ENCODE data around the gene TTC7B.

TTC7B gene

DNA sequence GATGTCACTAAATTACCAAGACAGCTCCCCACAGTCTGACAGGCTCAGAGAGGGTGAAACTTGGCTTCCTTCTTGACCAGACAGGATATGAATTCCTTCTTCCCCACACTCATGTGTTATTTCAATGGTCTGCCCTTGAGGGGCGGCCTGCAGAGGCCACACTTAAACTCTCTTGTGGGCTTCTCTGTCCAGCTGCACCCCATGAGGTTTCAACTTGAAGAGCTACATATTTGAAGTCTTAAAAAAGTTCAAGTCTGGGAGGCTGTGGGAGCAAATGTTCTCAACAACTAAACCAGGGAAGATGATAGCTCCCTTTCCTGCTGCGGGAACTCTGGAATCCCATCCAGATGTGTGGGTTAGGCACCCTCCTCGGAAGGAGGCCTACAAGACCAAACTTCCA is 98.3 kb downstream of the TTC7B start:
- H2AFZ ChIP-seq (ENCODE audit: low read depth) = no peak overlapping the region
- H4K20me1 ChIP-seq (ENCODE audit: insufficient read depth) = no peaks in the 10 kb centered on the region
- no peaks in the 10 kb centered on the region for H3K27me3 ChIP-seq (ENCODE audit: insufficient read depth, low read depth)
- H3K4me2 ChIP-seq = no peak overlapping the region
- no peaks in the 10 kb centered on the region for H3K36me3 ChIP-seq (ENCODE audit: insufficient read depth)
- no peak overlapping the region for H3K9ac ChIP-seq
- H3K4me3 ChIP-seq (IDR thresholded peaks at IDR 0.05; ENCODE audit: insufficient read depth, low read depth, low read length) = no peak overlapping the region
- no peaks in the 10 kb centered on the region for H3K4me1 ChIP-seq (ENCODE audit: low read depth, poor library complexity, severe bottlenecking)
- TF ChIP-seq, protein P1, sequence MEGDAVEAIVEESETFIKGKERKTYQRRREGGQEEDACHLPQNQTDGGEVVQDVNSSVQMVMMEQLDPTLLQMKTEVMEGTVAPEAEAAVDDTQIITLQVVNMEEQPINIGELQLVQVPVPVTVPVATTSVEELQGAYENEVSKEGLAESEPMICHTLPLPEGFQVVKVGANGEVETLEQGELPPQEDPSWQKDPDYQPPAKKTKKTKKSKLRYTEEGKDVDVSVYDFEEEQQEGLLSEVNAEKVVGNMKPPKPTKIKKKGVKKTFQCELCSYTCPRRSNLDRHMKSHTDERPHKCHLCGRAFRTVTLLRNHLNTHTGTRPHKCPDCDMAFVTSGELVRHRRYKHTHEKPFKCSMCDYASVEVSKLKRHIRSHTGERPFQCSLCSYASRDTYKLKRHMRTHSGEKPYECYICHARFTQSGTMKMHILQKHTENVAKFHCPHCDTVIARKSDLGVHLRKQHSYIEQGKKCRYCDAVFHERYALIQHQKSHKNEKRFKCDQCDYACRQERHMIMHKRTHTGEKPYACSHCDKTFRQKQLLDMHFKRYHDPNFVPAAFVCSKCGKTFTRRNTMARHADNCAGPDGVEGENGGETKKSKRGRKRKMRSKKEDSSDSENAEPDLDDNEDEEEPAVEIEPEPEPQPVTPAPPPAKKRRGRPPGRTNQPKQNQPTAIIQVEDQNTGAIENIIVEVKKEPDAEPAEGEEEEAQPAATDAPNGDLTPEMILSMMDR (conservative IDR thresholded peaks at IDR 0.05; ENCODE audit: low read depth, low read length) = no peak
- H3K79me2 ChIP-seq (ENCODE audit: insufficient read depth, low read depth) = no peaks in the 10 kb centered on the region
- no peak overlapping the region for H3K27ac ChIP-seq

- TF ChIP-seq, protein P1 (conservative IDR thresholded peaks at IDR 0.05; ENCODE audit: low read depth, low read length) = no peak
- H4K20me1 ChIP-seq (ENCODE audit: insufficient read depth) = no peaks in the 10 kb centered on the region
- no peak overlapping the region for H2AFZ ChIP-seq (ENCODE audit: low read depth)
- no peak overlapping the region for H3K4me3 ChIP-seq (IDR thresholded peaks at IDR 0.05; ENCODE audit: insufficient read depth, low read depth, low read length)
- H3K9ac ChIP-seq = no peak overlapping the region
- no peak overlapping the region for H3K27ac ChIP-seq
- no peaks in the 10 kb centered on the region for H3K27me3 ChIP-seq (ENCODE audit: insufficient read depth, low read depth)
- no peaks in the 10 kb centered on the region for H3K79me2 ChIP-seq (ENCODE audit: insufficient read depth, low read depth)
- H3K4me1 ChIP-seq (ENCODE audit: low read depth, poor library complexity, severe bottlenecking) = no peaks in the 10 kb centered on the region
- no peaks in the 10 kb centered on the region for H3K36me3 ChIP-seq (ENCODE audit: insufficient read depth)
- no peak overlapping the region for H3K4me2 ChIP-seq
Measured at GRCh38 chr14:90715993-90716392, 100.2 kb downstream of the TTC7B start.

- Histone ChIP-seq H3K9ac (no peak overlapping the region), H3K79me2 (ENCODE audit: insufficient read depth, low read depth) (no peaks in the 10 kb centered on the region), H3K36me3 (ENCODE audit: insufficient read depth) (no peaks in the 10 kb centered on the region), H3K27ac (no peak overlapping the region), H3K4me2 (no peak overlapping the region), H2AFZ (ENCODE audit: low read depth) (no peak overlapping the region), H3K4me1 (ENCODE audit: low read depth, poor library complexity, severe bottlenecking) (no peaks in the 10 kb centered on the region), H4K20me1 (ENCODE audit: insufficient read depth) (no peaks in the 10 kb centered on the region), H3K27me3 (ENCODE audit: insufficient read depth, low read depth) (no peaks in the 10 kb centered on the region), H3K4me3 (IDR thresholded peaks at IDR 0.05; ENCODE audit: insufficient read depth, low read depth, low read length) (no peak overlapping the region)
- TF ChIP-seq, protein P1 (conservative IDR thresholded peaks at IDR 0.05; ENCODE audit: low read depth, low read length) = no peak
Measured at GRCh38 chr14:90715495-90715894, 100.7 kb downstream of the TTC7B start.

- no peak overlapping the region for H3K9ac ChIP-seq
- H3K4me2 ChIP-seq = no peak overlapping the region
- H3K36me3 ChIP-seq (ENCODE audit: insufficient read depth) = no peaks in the 10 kb centered on the region
- H3K4me1 ChIP-seq (ENCODE audit: low read depth, poor library complexity, severe bottlenecking) = no peaks in the 10 kb centered on the region
- H3K79me2 ChIP-seq (ENCODE audit: insufficient read depth, low read depth) = no peaks in the 10 kb centered on the region
- TF ChIP-seq, protein P1 (conservative IDR thresholded peaks at IDR 0.05; ENCODE audit: low read depth, low read length) = no peak
- H3K4me3 ChIP-seq (IDR thresholded peaks at IDR 0.05; ENCODE audit: insufficient read depth, low read depth, low read length) = no peak overlapping the region
- no peaks in the 10 kb centered on the region for H4K20me1 ChIP-seq (ENCODE audit: insufficient read depth)
- H2AFZ ChIP-seq (ENCODE audit: low read depth) = no peak overlapping the region
- no peak overlapping the region for H3K27ac ChIP-seq
- no peaks in the 10 kb centered on the region for H3K27me3 ChIP-seq (ENCODE audit: insufficient read depth, low read depth)
Measured at GRCh38 chr14:90714811-90715210, 101.4 kb downstream of the TTC7B start.

Data from KMS-11 (cell line).